ENCODE data around the gene UGT1A8.

Gene UGT1A8

DNA sequence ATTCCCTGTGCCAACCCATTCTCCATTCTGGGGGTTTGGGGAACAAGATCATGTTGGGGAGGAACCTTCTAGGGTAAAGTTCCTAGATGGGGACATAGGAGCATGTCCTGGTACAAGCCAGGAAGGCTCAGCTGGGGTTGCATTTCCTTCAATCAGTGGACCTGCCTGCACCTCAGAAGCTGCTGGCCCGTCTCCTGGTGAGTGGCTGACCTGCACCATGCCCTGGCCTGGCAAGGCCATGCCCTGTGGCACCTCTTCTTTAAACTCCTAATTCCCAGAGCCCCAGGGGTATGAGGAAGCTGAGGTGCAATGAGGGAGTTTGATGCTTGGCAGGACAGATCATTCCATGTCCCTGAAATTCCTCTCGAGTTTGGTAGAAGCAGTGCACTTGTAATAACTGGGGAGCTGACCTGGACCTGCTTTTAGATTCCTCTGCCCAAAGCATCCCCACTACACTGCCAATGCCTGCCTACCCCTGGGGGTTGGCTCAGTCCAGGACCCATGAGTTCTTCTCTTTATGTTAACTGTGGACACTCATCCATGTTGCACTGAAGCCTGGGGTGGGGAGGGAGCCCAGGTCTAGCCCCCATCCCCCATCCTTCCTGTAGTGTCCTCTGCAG is 186.0 kb downstream of the UGT1A8 start:
- Mint-ChIP-seq H3K27ac (no peak overlapping the region), H3K4me1 (ENCODE audit: low read depth) (no peaks in the 10 kb centered on the region), H3K27me3 (peaks cover 3% of the 10 kb centered on the region), H3K4me3 (no peak overlapping the region), H3K9me3 (peaks cover 8% of the 10 kb centered on the region), H3K36me3 (ENCODE audit: low read depth) (no peaks in the 10 kb centered on the region)
- intact Hi-C loops (cut with micrococcal nuclease): no loop called here

DNA sequence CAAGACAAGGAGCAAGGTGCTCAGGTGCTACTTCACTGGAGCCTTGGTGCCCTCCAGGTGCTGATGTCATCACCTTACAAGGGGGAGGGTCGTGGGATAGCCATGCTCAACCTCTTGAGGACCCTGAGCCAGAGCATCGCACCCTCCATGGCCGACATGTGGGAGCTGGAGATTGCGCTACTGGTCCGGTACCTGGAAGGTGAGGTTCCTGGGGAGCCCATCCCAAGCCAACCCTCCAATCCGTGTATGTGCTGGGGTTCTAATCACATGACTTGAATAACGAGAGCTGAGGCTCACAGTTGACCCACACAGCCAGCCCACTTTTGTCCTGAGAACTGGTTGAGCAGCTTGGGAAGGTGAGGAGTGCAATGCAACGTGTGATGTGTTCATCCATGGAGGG is 186.6 kb downstream of the UGT1A8 start:
- peaks cover 8% of the 10 kb centered on the region for H3K9me3 Mint-ChIP-seq
- no peaks in the 10 kb centered on the region for H3K36me3 Mint-ChIP-seq (ENCODE audit: low read depth)
- H3K4me1 Mint-ChIP-seq (ENCODE audit: low read depth): no peaks in the 10 kb centered on the region
- no peak overlapping the region for H3K27ac Mint-ChIP-seq
- intact Hi-C loops (cut with micrococcal nuclease): no loop called here
- H3K4me3 Mint-ChIP-seq: no peak overlapping the region
- H3K27me3 Mint-ChIP-seq: peaks cover 3% of the 10 kb centered on the region

DNA sequence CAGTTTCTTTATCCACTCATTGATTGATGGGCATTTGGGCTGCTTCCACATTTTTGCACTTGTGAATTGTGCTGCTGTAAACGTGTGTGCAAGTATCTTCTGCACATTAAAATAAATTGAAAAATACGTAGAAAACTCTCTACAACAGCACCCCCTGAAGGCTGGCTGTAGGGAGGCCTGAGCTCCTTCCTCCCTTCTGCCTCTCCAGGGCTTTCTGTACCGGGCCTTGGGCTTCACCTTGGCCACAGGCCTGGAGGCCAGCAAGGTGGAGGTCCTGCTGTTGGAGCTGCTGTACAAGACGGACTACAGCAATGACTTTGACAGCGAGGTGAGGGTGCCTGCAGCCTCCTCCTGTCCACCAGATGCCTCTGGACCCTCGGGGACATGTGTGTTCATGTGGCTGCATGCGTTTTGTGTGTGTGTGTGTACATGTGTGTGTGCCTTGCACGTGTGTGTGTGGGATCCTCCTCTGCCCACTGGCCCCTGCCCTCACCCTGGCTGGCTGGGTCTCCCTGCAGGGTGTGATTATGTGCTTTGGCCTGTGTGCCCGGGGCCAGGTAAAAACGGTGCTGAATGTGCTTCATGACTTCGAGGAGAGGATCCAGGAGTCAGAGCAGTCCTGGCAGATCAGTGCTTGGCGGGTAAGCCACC is 189.9 kb downstream of the UGT1A8 start:
- Mint-ChIP-seq H3K9me3 (no peaks in the 10 kb centered on the region), H3K36me3 (ENCODE audit: low read depth) (no peaks in the 10 kb centered on the region)

DNA sequence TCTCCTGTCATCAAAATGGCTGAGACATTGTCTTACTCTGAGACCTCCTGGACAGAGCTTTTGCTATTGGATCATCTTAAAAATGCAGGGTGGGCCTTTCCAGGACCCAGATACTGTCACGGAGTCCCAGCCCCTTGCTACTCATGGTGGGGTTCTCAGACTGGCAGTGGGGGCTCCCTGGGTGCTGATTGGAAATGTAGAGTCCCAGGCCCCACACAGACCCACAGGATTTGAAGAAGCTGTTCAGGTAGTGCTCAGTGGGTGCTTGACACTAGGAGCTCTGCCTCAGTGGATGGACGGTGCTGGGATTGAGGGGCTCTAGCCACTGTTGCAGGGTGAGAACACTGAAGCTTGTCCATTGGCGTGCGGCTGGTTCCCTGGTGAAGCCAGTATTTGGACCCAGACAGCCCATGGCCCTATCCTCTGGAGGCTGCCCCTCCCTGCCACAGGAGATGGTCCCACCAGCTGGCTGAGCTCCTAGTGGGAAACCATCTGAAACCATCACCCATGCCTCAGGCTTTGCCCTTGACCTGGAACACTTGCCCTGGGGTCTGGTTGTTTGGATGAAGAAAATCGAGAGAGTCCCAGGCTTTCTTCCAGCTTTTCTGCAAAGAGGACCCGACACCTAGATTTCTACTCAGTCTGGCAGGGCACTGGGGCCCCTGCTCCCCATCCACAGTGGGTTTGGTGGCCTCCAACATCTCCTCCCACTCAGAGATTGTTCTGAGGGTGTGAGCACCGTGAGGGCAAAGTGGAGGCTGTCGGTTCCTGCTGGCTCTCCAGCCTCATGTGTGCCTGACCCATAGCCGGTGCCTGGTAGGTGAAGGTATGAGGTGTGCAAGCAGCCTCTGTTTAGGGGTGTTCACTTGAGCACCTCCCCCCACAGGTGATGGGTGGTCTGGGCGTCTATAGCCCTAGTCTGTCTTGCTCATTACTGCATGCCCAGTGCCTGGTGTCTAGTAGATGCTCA is 190.8 kb downstream of the UGT1A8 start:
- no peak overlapping the region for H3K27ac Mint-ChIP-seq

More for the DNA sequence above, 189.9 kb downstream of the UGT1A8 start:
- intact Hi-C loops (cut with micrococcal nuclease): no loop called here
- no peaks in the 10 kb centered on the region for H3K4me1 Mint-ChIP-seq (ENCODE audit: low read depth)
- H3K27me3 Mint-ChIP-seq: peaks cover 3% of the 10 kb centered on the region
- H3K27ac Mint-ChIP-seq: no peak overlapping the region
- no peak overlapping the region for H3K4me3 Mint-ChIP-seq

DNA sequence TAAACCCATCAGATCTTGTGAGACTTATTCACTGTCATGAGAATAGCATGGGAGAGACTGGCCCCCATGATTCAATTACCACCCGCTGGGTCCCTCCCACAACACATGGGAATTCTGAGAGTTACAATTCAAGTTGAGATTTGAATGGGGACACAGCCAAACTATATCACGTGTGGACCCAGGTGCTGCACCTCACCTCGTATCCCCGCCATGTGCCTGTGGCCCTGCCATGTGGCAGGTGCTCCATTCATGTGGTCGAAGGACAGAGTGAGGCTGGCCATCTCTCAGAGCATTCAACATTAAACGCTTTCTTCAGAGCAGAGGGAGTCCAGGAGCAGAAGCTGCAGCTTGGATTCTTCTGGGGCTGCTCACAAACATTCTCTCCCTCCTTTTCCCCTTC is 193.0 kb downstream of the UGT1A8 start:
- Mint-ChIP-seq H3K27me3 (peaks cover 3% of the 10 kb centered on the region), H3K36me3 (ENCODE audit: low read depth) (no peaks in the 10 kb centered on the region), H3K27ac (no peak overlapping the region), H3K9me3 (no peaks in the 10 kb centered on the region), H3K4me1 (ENCODE audit: low read depth) (no peaks in the 10 kb centered on the region), H3K4me3 (no peak overlapping the region)
- intact Hi-C loops (cut with micrococcal nuclease): no loop called here

More for the DNA sequence above, 190.8 kb downstream of the UGT1A8 start:
- H3K27me3 Mint-ChIP-seq: peaks cover 3% of the 10 kb centered on the region
- no peaks in the 10 kb centered on the region for H3K36me3 Mint-ChIP-seq (ENCODE audit: low read depth)
- H3K4me1 Mint-ChIP-seq (ENCODE audit: low read depth): no peaks in the 10 kb centered on the region
- H3K9me3 Mint-ChIP-seq: no peaks in the 10 kb centered on the region
- no peak overlapping the region for H3K4me3 Mint-ChIP-seq
- intact Hi-C loops (cut with micrococcal nuclease): no loop called here

DNA sequence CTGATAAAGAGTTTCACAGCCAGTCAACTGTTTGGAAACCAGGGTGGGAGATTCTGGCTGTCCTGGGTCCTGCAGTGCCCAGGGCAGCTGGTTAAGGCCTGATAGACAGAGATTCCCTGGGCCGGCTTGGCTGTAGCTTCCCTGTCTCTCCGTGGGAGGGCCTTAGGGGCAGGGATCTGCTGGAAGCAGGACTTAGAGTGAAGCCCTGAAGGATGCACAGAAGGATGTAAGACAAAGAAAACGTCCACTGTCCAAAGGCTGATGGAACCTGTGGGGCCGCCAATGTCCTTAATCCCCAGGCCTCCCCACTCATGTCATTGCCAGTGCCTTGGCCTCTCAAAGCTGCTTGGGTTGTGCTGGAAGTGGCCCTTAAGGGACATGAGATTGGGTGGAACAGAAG is 193.7 kb downstream of the UGT1A8 start:
- no peak overlapping the region for H3K4me3 Mint-ChIP-seq
- H3K9me3 Mint-ChIP-seq: no peaks in the 10 kb centered on the region
- H3K27ac Mint-ChIP-seq: no peak overlapping the region
- H3K36me3 Mint-ChIP-seq (ENCODE audit: low read depth): no peaks in the 10 kb centered on the region
- peaks cover 3% of the 10 kb centered on the region for H3K27me3 Mint-ChIP-seq
- intact Hi-C loops (cut with micrococcal nuclease): no loop called here
- H3K4me1 Mint-ChIP-seq (ENCODE audit: low read depth): no peaks in the 10 kb centered on the region

DNA sequence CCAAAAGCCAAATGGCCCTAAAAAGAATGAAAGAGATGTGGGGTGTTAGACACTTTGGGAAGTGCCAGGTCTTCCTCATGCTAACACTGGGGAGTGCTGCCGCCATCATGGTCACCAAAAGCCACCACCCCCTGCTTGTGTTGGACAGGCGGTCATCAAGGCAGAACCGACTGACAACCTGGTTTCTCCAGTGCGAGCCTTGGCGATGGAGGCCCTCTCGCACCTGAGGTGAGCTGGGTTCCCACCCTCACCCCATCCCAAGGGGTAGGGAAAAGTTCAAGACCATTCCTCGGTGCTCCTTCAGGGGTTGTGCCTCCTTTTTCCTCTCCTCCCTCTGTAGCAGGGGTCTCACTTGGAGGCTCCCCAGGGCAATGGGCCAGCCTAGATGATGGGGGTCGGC is 194.3 kb downstream of the UGT1A8 start:
- Mint-ChIP-seq H3K4me3 (no peak overlapping the region), H3K36me3 (ENCODE audit: low read depth) (no peaks in the 10 kb centered on the region), H3K27me3 (peaks cover 3% of the 10 kb centered on the region), H3K27ac (no peak overlapping the region), H3K4me1 (ENCODE audit: low read depth) (no peaks in the 10 kb centered on the region), H3K9me3 (no peaks in the 10 kb centered on the region)
- intact Hi-C loops (cut with micrococcal nuclease): no loop called here

DNA sequence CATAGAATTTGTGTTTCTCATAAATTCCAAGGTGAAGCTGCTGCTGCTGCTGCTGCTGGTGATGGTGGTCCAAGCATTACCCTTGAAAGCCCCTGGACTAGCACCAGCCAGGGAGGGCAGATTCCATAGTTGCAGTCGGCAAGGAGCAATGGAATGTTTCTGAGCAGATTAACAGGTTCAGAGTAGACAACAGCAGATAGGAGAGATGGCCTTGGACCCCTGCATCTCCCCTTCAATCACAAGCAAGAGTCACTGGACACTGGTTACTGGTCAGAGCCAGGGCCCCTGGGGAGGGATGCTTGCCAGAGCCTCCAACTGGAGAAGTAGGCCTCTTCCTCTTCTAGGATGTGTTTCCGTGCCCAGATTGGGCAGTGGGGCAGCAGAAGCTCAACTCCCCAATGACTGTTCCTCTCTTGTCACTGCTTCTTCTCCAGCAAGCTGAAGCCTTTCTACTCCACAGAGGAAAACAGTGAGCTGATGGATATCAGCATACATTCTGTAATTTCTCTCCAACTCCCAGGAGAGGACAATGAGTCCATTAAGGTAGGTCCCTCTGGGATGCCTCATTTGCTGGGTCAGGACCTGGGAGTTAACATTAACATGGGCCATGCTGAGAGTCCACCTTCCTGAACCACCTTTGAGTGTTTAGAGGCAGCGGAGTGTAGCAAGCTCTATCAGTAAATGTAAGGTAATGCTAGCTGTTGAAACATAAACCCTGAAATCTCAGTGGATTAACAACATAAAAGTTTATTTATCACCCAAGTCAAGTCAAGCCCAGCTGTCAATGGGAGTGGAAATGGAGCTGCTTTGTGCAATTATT is 196.0 kb downstream of the UGT1A8 start:
- H3K9me3 Mint-ChIP-seq: no peaks in the 10 kb centered on the region
- H3K4me1 Mint-ChIP-seq (ENCODE audit: low read depth): no peaks in the 10 kb centered on the region
- peaks cover 3% of the 10 kb centered on the region for H3K27me3 Mint-ChIP-seq
- H3K4me3 Mint-ChIP-seq: no peak overlapping the region
- no peak overlapping the region for H3K27ac Mint-ChIP-seq
- intact Hi-C loops (cut with micrococcal nuclease): no loop called here
- H3K36me3 Mint-ChIP-seq (ENCODE audit: low read depth): no peaks in the 10 kb centered on the region

DNA sequence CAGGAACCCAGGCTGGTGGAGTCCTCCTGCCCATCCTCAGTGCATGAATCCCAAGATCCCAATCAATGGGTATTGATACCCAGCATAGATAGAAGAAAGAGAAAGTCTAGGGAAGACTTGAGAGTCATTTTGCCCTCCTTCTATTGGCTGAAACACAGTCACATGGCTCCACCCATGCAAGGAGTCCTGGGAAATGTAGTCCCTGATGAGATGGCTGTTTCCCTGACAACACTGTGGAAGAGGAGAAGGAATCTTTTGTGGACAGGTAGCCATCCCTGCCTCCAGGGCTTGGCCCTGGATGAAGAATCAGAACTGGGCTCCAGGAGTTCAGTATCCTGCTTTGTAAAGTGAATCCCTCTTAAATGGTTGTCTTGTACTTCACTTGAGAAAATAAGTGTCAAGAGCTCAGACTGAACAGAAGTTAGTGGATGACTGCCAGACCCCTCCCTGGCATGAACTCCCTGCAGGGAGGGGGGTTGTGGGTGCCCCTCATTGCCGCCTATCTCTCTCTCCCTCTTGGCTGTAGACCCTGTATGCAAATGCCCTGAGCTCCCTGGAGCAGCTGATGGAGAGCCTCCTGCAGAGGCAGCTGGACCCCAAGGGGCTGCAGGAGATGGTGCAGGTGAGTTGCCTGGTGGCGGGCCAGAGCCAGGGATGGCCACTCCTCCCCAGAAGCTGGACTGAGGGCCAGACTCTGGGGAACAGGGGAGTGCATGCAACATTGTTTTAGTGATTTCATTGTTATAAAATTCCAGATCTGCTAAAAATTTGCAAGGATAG is 196.8 kb downstream of the UGT1A8 start:
- intact Hi-C loops (cut with micrococcal nuclease): no loop called here

DNA sequence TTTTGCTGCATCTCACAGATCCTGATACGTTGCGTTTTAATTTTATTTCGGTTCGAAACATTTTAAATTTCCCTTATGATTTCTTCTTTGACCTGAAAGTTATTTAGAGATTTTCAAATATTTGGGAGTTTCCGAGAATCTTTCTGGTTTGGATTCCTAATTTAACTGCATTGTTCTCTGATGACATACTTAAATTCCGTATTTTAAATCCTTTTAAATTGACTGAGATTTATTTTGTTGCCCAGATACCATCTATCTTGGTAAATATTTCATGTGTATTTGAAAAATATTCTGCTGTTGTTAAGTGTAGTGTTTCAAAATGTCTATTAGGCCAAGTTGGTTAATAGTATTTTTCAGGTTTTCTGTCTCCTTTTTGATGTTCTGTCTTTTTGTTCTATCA is 198.4 kb downstream of the UGT1A8 start:
- Mint-ChIP-seq H3K27me3 (peaks cover 3% of the 10 kb centered on the region), H3K36me3 (ENCODE audit: low read depth) (no peaks in the 10 kb centered on the region), H3K9me3 (no peaks in the 10 kb centered on the region), H3K4me1 (ENCODE audit: low read depth) (no peaks in the 10 kb centered on the region), H3K4me3 (no peak overlapping the region), H3K27ac (no peak overlapping the region)
- intact Hi-C loops (cut with micrococcal nuclease): no loop called here

More for the DNA sequence above, 196.8 kb downstream of the UGT1A8 start:
- Mint-ChIP-seq H3K4me3 (no peak overlapping the region), H3K4me1 (ENCODE audit: low read depth) (no peaks in the 10 kb centered on the region), H3K36me3 (ENCODE audit: low read depth) (no peaks in the 10 kb centered on the region), H3K9me3 (no peaks in the 10 kb centered on the region), H3K27me3 (peaks cover 3% of the 10 kb centered on the region), H3K27ac (no peak overlapping the region)

DNA sequence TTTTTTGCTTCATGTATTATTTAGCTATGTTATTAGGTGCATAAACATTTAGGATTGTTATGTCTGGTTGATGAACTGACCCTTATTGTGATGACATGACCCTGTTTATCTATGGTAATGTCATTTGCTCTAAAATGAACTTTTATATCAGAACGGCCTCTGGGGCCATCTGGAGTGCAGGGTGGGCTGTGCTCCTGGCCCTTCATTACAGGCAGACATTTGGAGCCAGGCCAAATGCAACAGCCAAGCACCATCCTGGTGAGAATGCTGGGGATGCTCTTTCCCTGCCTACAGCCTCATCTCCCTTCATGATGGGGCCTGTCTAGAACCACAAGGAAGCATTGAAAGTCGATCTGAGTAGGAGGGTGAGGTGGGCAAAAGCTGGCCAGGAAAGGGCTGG is 198.9 kb downstream of the UGT1A8 start:
- no peak overlapping the region for H3K4me3 Mint-ChIP-seq
- H3K36me3 Mint-ChIP-seq (ENCODE audit: low read depth): no peaks in the 10 kb centered on the region
- intact Hi-C loops (cut with micrococcal nuclease): no loop called here
- H3K9me3 Mint-ChIP-seq: no peaks in the 10 kb centered on the region
- peaks cover 3% of the 10 kb centered on the region for H3K27me3 Mint-ChIP-seq
- no peak overlapping the region for H3K27ac Mint-ChIP-seq
- H3K4me1 Mint-ChIP-seq (ENCODE audit: low read depth): no peaks in the 10 kb centered on the region

DNA sequence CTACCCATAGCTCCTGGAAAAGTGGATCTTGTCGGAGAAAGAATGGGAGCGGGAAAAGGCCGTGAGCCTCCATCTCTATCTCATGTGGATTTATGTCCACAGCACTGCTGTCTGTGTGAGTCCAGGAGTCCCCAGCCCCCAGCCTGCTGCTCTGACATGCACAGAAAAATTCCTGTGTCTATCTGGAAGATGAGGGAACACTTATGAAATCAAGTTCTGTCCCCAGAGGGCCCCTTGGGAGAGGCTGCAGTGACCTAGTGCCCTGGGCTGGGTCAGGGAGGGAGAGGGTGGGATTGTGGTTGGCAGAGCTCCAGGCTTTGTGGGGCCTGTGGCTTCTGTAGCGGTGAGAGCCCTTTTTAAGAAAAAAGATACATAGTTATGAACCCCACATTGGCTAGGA is 199.3 kb downstream of the UGT1A8 start:
- H3K4me3 Mint-ChIP-seq: no peak overlapping the region
- H3K36me3 Mint-ChIP-seq (ENCODE audit: low read depth): no peaks in the 10 kb centered on the region
- intact Hi-C loops (cut with micrococcal nuclease): no loop called here

DNA sequence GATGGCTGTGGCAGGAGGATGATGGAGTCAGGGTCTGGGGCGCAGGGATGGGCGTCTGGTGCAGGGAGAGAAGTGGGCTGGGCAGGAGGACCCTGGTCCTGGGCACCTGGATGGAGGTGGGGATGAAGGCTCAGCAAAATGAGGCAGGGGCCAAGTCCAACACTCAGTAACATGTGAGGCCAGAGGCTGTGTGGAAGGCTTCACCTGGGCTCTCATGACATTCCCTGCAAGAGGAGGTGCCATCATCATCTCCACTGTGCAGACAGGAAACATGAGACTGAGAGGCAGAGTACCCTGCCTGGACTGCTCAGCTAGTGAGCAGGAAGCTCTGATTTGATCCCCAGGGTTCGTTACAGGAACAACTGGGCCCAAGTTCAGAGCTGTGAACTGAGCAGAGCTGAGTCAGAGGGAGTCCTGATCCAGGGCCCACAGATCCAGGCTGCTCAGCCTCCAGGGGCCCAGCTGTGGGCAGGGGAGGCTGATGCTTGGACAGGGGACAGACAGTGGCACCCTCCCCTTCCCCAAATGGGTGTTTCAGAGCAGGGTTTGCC is 200.0 kb downstream of the UGT1A8 start:
- no peaks in the 10 kb centered on the region for H3K4me1 Mint-ChIP-seq (ENCODE audit: low read depth)
- no peak overlapping the region for H3K4me3 Mint-ChIP-seq
- H3K27ac Mint-ChIP-seq: no peak overlapping the region
- no peaks in the 10 kb centered on the region for H3K9me3 Mint-ChIP-seq
- H3K27me3 Mint-ChIP-seq: peaks cover 3% of the 10 kb centered on the region
- intact Hi-C loops (cut with micrococcal nuclease): no loop called here
- no peaks in the 10 kb centered on the region for H3K36me3 Mint-ChIP-seq (ENCODE audit: low read depth)

More for the DNA sequence above, 199.3 kb downstream of the UGT1A8 start:
- no peaks in the 10 kb centered on the region for H3K9me3 Mint-ChIP-seq
- H3K4me1 Mint-ChIP-seq (ENCODE audit: low read depth): no peaks in the 10 kb centered on the region
- peaks cover 3% of the 10 kb centered on the region for H3K27me3 Mint-ChIP-seq
- no peak overlapping the region for H3K27ac Mint-ChIP-seq

Data from dendritic cell treated with granulocyte-macrophage colony-stimulating factor and Interleukin-4, amounts not matched to agents 40 ng/mL and 50 ng/mL, for 4 days (primary cell).